ENCODE measurements around the gene TRIB2. TPM values are rescaled to one million over a fixed set of nuclear protein-coding genes. Genes with fewer than 3 reads are reported as not detected.

The TRIB2 gene
- total and polyA plus RNA-seq, 4 donors, result 6.7 to 27.8 (median 12.3) TPM

- DNase-seq (ENCODE audit: low spot score), result no peak
- H3K4me1 ChIP-seq (ENCODE audit: control insufficient read depth in 4 of 4, insufficient read depth in 4 of 4, low read length in 3 of 4), result no peaks in the 10 kb centered on the region
- 85% methylated on average over 7 of the region's 7 CpGs for WGBS
- H3K27me3 ChIP-seq (ENCODE audit: control insufficient read depth in 4 of 4, insufficient read depth in 4 of 4, low read length in 3 of 4), result peaks cover 0 to 4% (median 0%) of the 10 kb centered on the region in 4 donors
- H3K27ac ChIP-seq (ENCODE audit: low read depth in 1 of 2, low read length in 2 of 2), result no peak overlapping the region
- H3K36me3 ChIP-seq (ENCODE audit: control insufficient read depth in 4 of 4, insufficient read depth in 3 of 4, low read depth in 1 of 4, low read length in 3 of 4), result no peaks in the 10 kb centered on the region
- no peak overlapping the region for H3K9ac ChIP-seq (ENCODE audit: low read depth in 1 of 2, low read length in 2 of 2)
- H3K4me3 ChIP-seq (ENCODE audit: low read depth in 1 of 3, low read length in 3 of 3), result no peak overlapping the region
- no peaks in the 10 kb centered on the region for H3K9me3 ChIP-seq (ENCODE audit: control insufficient read depth in 4 of 4, low read length in 3 of 4)
- TF ChIP-seq EGR1 (IDR thresholded peaks at IDR 0.05; ENCODE audit: low read depth in 2 of 2), result no peak
- no peak for TF ChIP-seq ZBTB33 (IDR thresholded peaks at IDR 0.05)
- TF ChIP-seq MAX (IDR thresholded peaks at IDR 0.05), result no peak
- TF ChIP-seq, protein P1, sequence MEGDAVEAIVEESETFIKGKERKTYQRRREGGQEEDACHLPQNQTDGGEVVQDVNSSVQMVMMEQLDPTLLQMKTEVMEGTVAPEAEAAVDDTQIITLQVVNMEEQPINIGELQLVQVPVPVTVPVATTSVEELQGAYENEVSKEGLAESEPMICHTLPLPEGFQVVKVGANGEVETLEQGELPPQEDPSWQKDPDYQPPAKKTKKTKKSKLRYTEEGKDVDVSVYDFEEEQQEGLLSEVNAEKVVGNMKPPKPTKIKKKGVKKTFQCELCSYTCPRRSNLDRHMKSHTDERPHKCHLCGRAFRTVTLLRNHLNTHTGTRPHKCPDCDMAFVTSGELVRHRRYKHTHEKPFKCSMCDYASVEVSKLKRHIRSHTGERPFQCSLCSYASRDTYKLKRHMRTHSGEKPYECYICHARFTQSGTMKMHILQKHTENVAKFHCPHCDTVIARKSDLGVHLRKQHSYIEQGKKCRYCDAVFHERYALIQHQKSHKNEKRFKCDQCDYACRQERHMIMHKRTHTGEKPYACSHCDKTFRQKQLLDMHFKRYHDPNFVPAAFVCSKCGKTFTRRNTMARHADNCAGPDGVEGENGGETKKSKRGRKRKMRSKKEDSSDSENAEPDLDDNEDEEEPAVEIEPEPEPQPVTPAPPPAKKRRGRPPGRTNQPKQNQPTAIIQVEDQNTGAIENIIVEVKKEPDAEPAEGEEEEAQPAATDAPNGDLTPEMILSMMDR (IDR thresholded peaks at IDR 0.05; ENCODE audit: low read depth, low read length, missing input control), result no peak
- no peak for TF ChIP-seq ATF3 (IDR thresholded peaks at IDR 0.05)
- TF ChIP-seq RXRA (IDR thresholded peaks at IDR 0.05), result no peak
- TF ChIP-seq NR2F2 (IDR thresholded peaks at IDR 0.05), result no peak
- TF ChIP-seq HNF4A (conservative IDR thresholded peaks at IDR 0.05), result no peak
- TF ChIP-seq YY1 (IDR thresholded peaks at IDR 0.05), result no peak
- TF ChIP-seq FOXA1 (IDR thresholded peaks at IDR 0.05), result no peak
- no peak for TF ChIP-seq JUND (IDR thresholded peaks at IDR 0.05)
- TF ChIP-seq, protein P2, sequence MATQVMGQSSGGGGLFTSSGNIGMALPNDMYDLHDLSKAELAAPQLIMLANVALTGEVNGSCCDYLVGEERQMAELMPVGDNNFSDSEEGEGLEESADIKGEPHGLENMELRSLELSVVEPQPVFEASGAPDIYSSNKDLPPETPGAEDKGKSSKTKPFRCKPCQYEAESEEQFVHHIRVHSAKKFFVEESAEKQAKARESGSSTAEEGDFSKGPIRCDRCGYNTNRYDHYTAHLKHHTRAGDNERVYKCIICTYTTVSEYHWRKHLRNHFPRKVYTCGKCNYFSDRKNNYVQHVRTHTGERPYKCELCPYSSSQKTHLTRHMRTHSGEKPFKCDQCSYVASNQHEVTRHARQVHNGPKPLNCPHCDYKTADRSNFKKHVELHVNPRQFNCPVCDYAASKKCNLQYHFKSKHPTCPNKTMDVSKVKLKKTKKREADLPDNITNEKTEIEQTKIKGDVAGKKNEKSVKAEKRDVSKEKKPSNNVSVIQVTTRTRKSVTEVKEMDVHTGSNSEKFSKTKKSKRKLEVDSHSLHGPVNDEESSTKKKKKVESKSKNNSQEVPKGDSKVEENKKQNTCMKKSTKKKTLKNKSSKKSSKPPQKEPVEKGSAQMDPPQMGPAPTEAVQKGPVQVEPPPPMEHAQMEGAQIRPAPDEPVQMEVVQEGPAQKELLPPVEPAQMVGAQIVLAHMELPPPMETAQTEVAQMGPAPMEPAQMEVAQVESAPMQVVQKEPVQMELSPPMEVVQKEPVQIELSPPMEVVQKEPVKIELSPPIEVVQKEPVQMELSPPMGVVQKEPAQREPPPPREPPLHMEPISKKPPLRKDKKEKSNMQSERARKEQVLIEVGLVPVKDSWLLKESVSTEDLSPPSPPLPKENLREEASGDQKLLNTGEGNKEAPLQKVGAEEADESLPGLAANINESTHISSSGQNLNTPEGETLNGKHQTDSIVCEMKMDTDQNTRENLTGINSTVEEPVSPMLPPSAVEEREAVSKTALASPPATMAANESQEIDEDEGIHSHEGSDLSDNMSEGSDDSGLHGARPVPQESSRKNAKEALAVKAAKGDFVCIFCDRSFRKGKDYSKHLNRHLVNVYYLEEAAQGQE (IDR thresholded peaks at IDR 0.05), result no peak
- TF ChIP-seq GABPA (IDR thresholded peaks at IDR 0.05 in 1 of 2, conservative IDR thresholded peaks at IDR 0.05 in 1 of 2), result no peak
- TF ChIP-seq RAD21 (IDR thresholded peaks at IDR 0.05), result no peak
- TF ChIP-seq SP1 (IDR thresholded peaks at IDR 0.05), result no peak
- no peak for TF ChIP-seq TAF1 (conservative IDR thresholded peaks at IDR 0.05)
- no peak for TF ChIP-seq HNF4G (IDR thresholded peaks at IDR 0.05)
- no peak for TF ChIP-seq FOXA2 (IDR thresholded peaks at IDR 0.05)
Observed at GRCh38 chr2:12764849-12765605, 48.3 kb downstream of the TRIB2 start.

All from liver (tissue), 9 donors.